Measurements from ENCODE around the gene UGT3A1.

- no peak for TF ChIP-seq POLR2A (IDR thresholded peaks at IDR 0.05)
- TF ChIP-seq EP300 (IDR thresholded peaks at IDR 0.05): no peak
Observed at GRCh38 chr5:36035696-36036095, 44.5 kb upstream of the UGT3A1 start.
